ENCODE results near the gene SEPTIN5. TPM values are rescaled to one million over a fixed set of nuclear protein-coding genes. Genes with fewer than 3 reads are reported as not detected.

Gene SEPTIN5
- total RNA-seq, 3 donors from 2014 or later, result 0.38 to 1.3 (median 1.1) TPM

DNA sequence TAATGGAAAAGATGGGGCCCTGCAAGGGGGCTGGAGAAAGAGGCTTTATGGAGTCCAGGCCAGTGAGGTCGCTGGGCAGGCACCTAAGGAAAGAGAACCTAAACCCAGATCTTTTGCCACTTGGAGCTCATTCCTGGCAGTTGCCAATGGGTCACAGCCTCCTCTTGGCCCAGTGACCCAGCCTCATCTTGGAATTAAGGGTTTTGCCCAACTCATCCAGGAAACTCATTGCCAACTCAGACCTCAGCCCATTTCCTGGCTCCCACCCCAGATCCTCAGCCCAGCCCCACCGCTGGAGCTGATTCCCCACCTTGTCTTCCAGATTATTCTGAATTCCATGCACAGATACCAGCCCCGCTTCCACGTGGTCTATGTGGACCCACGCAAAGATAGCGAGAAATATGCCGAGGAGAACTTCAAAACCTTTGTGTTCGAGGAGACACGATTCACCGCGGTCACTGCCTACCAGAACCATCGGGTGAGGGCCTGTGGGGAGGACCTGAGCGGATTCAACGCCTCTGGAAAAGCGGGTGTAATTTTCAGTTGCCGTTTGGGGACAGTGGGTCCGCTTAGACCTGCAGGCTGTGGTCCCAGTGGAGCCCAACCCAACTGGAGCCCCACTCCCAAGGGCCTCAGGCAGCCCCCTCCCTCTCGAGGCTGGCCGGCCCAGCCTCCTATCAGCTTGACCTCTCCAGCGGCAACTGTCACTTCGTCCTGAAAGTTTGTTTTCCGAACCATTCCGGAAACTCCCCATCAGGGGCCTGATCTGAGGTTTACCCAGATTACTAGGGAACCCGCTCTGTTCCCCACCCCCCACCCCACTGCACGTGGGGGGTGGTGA, 50.6 kb downstream of the SEPTIN5 start:
- Mint-ChIP-seq H3K4me1 (ENCODE audit: low read depth) (peaks cover 17% of the 10 kb centered on the region), H3K4me3 (no peak overlapping the region), H3K9me3 (no peaks in the 10 kb centered on the region), H3K27me3 (ENCODE audit: low read depth) (peaks cover 68% of the 10 kb centered on the region), H3K36me3 (ENCODE audit: insufficient read depth) (no peaks in the 10 kb centered on the region)
- DNase-seq (no peak), ATAC-seq (no peak)

DNA sequence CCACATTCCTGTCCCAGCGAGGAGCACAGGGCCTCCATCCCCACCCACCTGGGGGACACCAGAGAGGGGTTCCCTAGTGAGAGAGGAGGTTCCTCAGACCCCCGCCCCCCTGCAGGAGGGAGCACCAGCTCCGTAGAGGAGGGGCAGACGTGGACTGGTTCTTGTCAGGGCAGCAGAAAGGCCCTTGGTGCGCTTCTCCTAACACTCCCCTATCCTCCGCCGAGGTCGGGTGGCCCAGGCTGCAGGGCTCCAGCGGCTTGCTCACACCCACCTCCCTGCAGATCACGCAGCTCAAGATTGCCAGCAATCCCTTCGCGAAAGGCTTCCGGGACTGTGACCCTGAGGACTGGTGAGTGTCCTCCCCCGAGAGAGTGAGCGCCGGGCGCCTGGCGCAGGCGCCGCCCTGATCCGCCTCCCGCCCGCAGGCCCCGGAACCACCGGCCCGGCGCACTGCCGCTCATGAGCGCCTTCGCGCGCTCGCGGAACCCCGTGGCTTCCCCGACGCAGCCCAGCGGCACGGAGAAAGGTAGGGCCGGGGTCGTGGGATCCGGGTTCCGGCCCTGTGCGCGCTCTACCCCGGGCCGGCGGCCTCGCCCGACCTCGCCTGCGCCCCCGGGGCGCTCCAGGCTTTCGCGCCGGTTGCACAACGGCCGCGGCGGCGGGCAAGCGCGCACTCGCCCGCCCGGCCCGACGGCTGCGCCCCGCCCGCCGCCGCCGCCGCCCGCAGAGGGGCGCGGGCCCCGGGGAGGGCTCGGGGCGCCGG, 51.4 kb downstream of the SEPTIN5 start:
- peak; percentile 22 to 38 for ATAC-seq
- peaks cover 12% of the 10 kb centered on the region for H3K4me1 Mint-ChIP-seq (ENCODE audit: low read depth)
- H3K9me3 Mint-ChIP-seq, result no peaks in the 10 kb centered on the region
- peaks cover 71% of the 10 kb centered on the region for H3K27me3 Mint-ChIP-seq (ENCODE audit: low read depth)
- no peaks in the 10 kb centered on the region for H3K36me3 Mint-ChIP-seq (ENCODE audit: insufficient read depth)
- DNase-seq, result no peak
- H3K4me3 Mint-ChIP-seq, result peak overlapping the region; percentile 62

DNA sequence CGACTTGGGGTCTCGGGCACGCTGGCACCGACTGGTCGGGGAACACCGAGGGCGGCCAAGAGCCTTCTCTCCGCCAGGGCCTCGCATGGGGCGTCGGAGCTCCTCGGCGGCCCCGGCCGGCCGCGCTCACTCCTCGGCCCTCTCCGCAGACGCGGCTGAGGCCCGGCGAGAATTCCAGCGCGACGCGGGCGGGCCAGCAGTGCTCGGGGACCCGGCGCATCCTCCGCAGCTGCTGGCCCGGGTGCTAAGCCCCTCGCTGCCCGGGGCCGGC, 51.9 kb downstream of the SEPTIN5 start:
- Mint-ChIP-seq H3K9me3 (no peaks in the 10 kb centered on the region), H3K4me3 (no peak overlapping the region), H3K27me3 (ENCODE audit: low read depth) (peaks cover 75% of the 10 kb centered on the region), H3K36me3 (ENCODE audit: insufficient read depth) (no peaks in the 10 kb centered on the region), H3K4me1 (ENCODE audit: low read depth) (peaks cover 12% of the 10 kb centered on the region)
- DNase-seq, result no peak
- peak; percentile 14 to 20 for ATAC-seq

DNA sequence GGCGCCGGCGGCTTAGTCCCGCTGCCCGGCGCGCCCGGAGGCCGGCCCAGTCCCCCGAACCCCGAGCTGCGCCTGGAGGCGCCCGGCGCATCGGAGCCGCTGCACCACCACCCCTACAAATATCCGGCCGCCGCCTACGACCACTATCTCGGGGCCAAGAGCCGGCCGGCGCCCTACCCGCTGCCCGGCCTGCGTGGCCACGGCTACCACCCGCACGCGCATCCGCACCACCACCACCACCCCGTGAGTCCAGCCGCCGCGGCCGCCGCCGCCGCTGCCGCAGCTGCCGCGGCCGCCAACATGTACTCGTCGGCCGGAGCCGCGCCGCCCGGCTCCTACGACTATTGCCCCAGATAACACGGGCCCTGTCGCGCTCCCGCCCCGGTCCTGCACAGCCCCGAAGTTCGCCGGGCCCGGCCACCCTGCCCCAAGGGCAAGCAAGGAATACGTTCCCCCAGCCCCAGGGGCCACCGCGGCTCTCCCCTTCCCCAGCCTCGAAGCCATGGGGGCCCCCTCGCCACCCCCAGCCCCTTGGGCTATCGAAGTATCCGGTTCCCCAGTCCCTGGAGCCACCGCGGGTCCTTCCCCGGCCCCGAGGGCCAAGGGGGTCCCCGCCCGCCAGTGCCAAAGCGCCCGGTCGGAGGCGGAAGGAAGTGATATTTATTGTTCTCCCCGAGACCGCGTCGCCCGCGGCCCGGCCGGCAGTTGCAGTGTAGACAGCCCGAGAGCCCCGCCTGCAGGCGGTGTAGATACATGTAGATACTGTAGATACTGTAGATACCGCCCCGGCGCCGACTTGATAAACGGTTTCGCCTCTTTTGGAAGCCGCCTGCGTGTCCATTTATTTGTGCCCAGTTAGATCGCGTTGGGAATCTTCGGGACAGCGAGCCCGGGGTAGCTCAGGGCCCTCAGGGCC, 52.5 kb downstream of the SEPTIN5 start:
- DNase-seq (peak; percentile 36), ATAC-seq (peak; percentile 63 to 71)
- H3K9me3 Mint-ChIP-seq, result no peaks in the 10 kb centered on the region
- no peaks in the 10 kb centered on the region for H3K36me3 Mint-ChIP-seq (ENCODE audit: insufficient read depth)
- peaks cover 77% of the 10 kb centered on the region for H3K27me3 Mint-ChIP-seq (ENCODE audit: low read depth)
- H3K4me3 Mint-ChIP-seq, result peak overlapping the region; percentile 26
- H3K4me1 Mint-ChIP-seq (ENCODE audit: low read depth), result peaks cover 9% of the 10 kb centered on the region

DNA sequence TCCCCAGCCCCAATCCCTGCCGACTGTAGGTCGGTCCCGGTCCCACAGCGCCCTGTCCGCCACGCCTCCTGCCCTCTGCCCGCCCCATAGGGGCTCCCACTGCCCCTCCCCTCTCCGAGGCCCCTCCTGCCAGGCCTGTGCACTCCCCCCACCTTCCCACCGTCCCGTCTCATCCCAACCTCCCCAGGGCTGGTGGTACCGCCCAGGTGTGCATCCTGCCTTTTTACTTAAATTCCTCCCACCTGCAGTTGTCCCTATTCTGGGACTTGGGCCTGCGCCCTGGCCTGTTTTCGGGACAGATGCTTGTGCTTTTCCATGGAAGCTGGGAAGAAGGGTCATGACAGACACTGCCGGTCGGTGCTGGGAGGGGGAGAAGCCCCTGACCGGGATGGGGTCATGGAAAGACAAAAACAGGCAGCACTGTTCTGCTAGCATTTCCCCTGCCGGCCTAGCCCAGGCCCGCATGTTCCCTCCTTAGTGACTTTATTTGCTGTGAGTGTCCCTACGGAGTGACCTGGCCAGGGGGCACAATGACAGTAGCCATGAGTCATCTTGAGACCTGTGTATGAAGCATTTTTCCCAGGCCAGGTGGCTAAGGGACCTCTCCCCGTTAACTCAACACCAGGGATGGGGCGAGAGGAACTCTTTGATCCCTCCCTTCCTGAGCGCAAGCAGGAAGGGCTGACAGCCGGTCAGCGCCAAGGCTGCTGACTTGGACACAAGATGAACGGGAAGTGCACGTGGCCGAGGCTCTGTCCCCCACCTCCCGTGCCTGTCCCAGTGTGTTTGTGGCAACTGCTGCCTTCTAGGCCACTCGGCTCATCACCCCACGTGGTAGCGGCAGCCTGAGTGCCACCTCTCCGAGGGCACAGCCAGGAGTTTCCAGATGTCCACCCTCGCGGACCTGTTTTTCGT, 53.4 kb downstream of the SEPTIN5 start:
- Mint-ChIP-seq H3K36me3 (ENCODE audit: insufficient read depth) (no peaks in the 10 kb centered on the region), H3K27me3 (ENCODE audit: low read depth) (peaks cover 79% of the 10 kb centered on the region), H3K4me1 (ENCODE audit: low read depth) (peaks cover 9% of the 10 kb centered on the region), H3K4me3 (peak overlapping the region; percentile 44), H3K9me3 (no peaks in the 10 kb centered on the region)
- ATAC-seq, result peak; percentile 23 to 24
- no peak for DNase-seq

DNA sequence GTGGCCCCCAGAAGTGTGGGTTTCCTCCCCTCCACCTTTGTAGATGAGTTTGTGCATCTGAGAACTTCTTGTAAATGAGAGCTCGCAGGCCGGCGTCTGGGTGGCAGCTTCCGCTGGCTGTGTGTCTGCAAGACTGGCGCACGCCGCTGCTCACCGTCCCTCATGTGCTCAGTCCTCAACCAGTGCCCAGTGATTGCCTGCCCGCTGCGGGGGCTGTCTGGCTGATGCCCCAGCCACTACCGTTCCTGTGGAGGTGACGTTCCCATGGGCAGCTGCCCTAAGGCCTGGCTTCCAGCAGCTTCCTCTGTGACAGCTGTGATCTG, 55.1 kb downstream of the SEPTIN5 start:
- Mint-ChIP-seq H3K4me1 (ENCODE audit: low read depth) (peaks cover 9% of the 10 kb centered on the region), H3K4me3 (no peak overlapping the region), H3K27me3 (ENCODE audit: low read depth) (peaks cover 80% of the 10 kb centered on the region), H3K36me3 (ENCODE audit: insufficient read depth) (no peaks in the 10 kb centered on the region), H3K9me3 (no peaks in the 10 kb centered on the region)
- ATAC-seq (no peak), DNase-seq (no peak)

DNA sequence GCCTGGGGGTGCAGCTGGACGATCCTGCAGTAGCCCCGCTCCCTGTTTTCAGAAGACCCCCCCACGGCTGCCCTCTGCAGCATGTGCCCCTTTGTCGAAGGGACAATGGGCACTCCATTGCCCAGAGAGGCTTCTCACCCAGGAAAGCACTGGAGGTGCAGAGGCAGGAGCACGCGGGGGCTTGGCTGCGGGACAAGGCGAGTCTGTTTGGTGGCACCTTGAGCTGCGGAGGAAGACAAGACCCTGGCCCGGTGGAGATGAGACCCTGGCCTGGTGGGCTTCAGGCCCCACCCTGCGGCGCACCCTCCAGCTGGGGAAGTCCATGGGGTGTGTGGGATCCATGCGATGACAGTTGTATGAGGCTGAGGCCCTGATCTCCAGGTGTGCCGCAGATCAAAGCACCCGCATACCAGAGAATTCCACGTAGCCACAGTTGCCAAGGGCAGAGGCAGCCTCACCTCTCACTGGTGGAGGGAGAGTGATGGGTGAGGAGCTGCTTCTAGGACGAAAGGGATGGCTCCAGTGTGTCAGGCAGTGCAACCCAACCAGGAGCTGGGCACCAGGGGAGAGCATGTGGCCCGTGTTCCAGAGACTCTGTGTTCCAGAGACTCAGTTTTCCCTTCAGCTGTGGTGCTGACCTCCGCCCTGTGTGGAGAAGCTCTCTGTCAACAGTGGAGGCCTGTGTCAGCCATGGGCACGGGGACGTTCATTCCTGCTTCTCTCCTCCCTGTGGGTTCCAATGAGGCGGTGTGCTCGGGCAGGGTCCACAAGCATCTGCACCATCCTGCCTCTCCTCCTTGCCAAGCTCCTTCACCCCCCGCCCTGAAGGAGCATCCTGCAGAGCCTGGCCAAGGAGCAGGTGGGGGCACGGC, 56.3 kb downstream of the SEPTIN5 start:
- Mint-ChIP-seq H3K4me3 (no peak overlapping the region), H3K27me3 (ENCODE audit: low read depth) (peaks cover 73% of the 10 kb centered on the region)

DNA sequence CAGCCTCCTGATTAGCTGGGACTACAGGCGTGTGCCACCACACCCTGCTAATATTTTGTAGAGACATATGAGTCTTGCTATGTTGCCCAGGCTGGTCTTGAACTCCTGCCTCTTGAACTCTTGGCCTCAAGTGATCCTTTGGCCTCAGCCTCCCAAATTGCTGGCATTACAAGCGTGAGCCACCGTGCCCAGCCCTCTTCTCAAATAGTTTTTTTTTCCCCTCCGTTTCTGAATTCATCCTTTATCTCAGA, 58.0 kb downstream of the SEPTIN5 start:
- peaks cover 14% of the 10 kb centered on the region for H3K4me1 Mint-ChIP-seq (ENCODE audit: low read depth)
- H3K4me3 Mint-ChIP-seq, result no peak overlapping the region
- no peaks in the 10 kb centered on the region for H3K9me3 Mint-ChIP-seq
- no peaks in the 10 kb centered on the region for H3K36me3 Mint-ChIP-seq (ENCODE audit: insufficient read depth)
- H3K27me3 Mint-ChIP-seq (ENCODE audit: low read depth), result peaks cover 73% of the 10 kb centered on the region
- DNase-seq (no peak), ATAC-seq (no peak)

More for the DNA sequence above, 56.3 kb downstream of the SEPTIN5 start:
- H3K36me3 Mint-ChIP-seq (ENCODE audit: insufficient read depth), result no peaks in the 10 kb centered on the region
- H3K4me1 Mint-ChIP-seq (ENCODE audit: low read depth), result peaks cover 4% of the 10 kb centered on the region
- DNase-seq (no peak), ATAC-seq (no peak)
- no peaks in the 10 kb centered on the region for H3K9me3 Mint-ChIP-seq

Other genes with a start within 250 kb of the SEPTIN5 start
- gene UFD1, start 235.3 kb upstream of the SEPTIN5 start, total RNA-seq, result 100 to 1,000 TPM; 107 TPM
- gene CDC45, start 234.6 kb upstream of the SEPTIN5 start, total RNA-seq, result 10 to 100 TPM; 50.2 to 80.5 (median 54.7) TPM
- under 1 TPM; 0.24 to 0.38 (median 0.28) TPM for gene CLDN5, start 190.1 kb upstream of the SEPTIN5 start, total RNA-seq
- under 1 TPM in 2 of 3 donors, not detected in 1; 0.25 to 0.37 TPM for gene GP1BB, start 9.0 kb downstream of the SEPTIN5 start, total RNA-seq
- gene TBX1, start 46.3 kb downstream of the SEPTIN5 start, total RNA-seq, result not detected
- gene GNB1L, start 140.4 kb downstream of the SEPTIN5 start, total RNA-seq, result 10 to 100 TPM; 25.9 to 26.3 (median 26.0) TPM
- 10 to 100 TPM; 13.7 to 19.5 (median 14.5) TPM for gene RTL10, start 140.4 kb downstream of the SEPTIN5 start, total RNA-seq
- 100 to 1,000 TPM in 1 of 3 donors, 10 to 100 TPM in 2; 95.0 to 118 (median 95.5) TPM for gene COMT, start 227.3 kb downstream of the SEPTIN5 start, total RNA-seq
- gene TXNRD2, start 227.3 kb downstream of the SEPTIN5 start, total RNA-seq, result 10 to 100 TPM; 15.4 to 21.6 (median 19.4) TPM

Measured in activated T-cell treated with anti-CD3 and anti-CD28 coated beads, Interleukin-2, amount 50 U/mL, for 4 hours (primary cell).